Endodermal cell (in vitro differentiated cells): ENCODE results near the gene MPZL3. TPM values are rescaled to one million over a fixed set of nuclear protein-coding genes. Genes with fewer than 3 reads are reported as not detected.

Experiments
- DNase-seq: peaks from one replicate; pipeline ENCODE4 v3.0.0-alpha.2; 2017
- H3K27ac ChIP-seq: 2 replicates; pipeline ENCODE4 v1.5.1; 2013; ENCODE audit warnings: mild to moderate bottlenecking, low read depth, low read length, moderate library complexity
- H3K27me3 ChIP-seq: 2 replicates; pipeline ENCODE4 v1.6.1; 2013; ENCODE audit warnings: mild to moderate bottlenecking, low read length, moderate library complexity; ENCODE audit not compliant: insufficient read depth, control insufficient read depth, poor library complexity, severe bottlenecking
- H3K36me3 ChIP-seq: 2 replicates; pipeline ENCODE4 v1.7.0; 2013; ENCODE audit warnings: mild to moderate bottlenecking, low read length, moderate library complexity; ENCODE audit not compliant: control insufficient read depth, insufficient read depth
- H3K4me1 ChIP-seq: one replicate; pipeline ENCODE4 v1.7.0; 2013; ENCODE audit warnings: low read length; ENCODE audit not compliant: control insufficient read depth, insufficient read depth
- H3K4me3 ChIP-seq: 2 replicates; pipeline ENCODE4 v1.5.1; 2013; ENCODE audit warnings: mild to moderate bottlenecking, low read length, moderate library complexity
- H3K9ac ChIP-seq: 2 replicates; pipeline ENCODE4 v1.6.1; 2013; ENCODE audit warnings: mild to moderate bottlenecking, low read length, moderate library complexity; ENCODE audit not compliant: poor library complexity, severe bottlenecking; ENCODE audit errors: extremely low read depth
- H3K9me3 ChIP-seq: 2 replicates; pipeline ENCODE4 v1.6.1; 2013; ENCODE audit warnings: mild to moderate bottlenecking, low read length, moderate library complexity; ENCODE audit not compliant: control insufficient read depth
- H3K27ac Mint-ChIP-seq: 2 replicates; pipeline ENCODE4 v1.8.0; 2020; ENCODE audit warnings: mixed read lengths
- H3K27me3 Mint-ChIP-seq: 2 replicates; pipeline ENCODE4 v1.8.0; 2021; ENCODE audit warnings: mild to moderate bottlenecking, mixed read lengths; ENCODE audit not compliant: insufficient read depth
- H3K36me3 Mint-ChIP-seq: 2 replicates; pipeline ENCODE4 v1.8.0; 2020; ENCODE audit warnings: low read depth, mixed read lengths
- H3K4me1 Mint-ChIP-seq: 2 replicates; pipeline ENCODE4 v1.8.0; 2020; ENCODE audit warnings: mixed read lengths
- H3K4me3 Mint-ChIP-seq: 2 replicates; pipeline ENCODE4 v1.8.0; 2020; ENCODE audit warnings: mild to moderate bottlenecking, moderate library complexity, mixed read lengths
- H3K9me3 Mint-ChIP-seq: 2 replicates; pipeline ENCODE4 v1.8.0; 2020; ENCODE audit warnings: mild to moderate bottlenecking, mixed read lengths
- WGBS, 2 experiments: methylation state at CpG; one replicate each; pipeline versions ENCODE4 v1.1.5 to v1.1.7; 2013; ENCODE audit warnings: missing lambda C conversion rate in 2 of 2, mixed read lengths in 1 of 2; ENCODE audit not compliant: insufficient coverage in 1 of 2, insufficient read length in 1 of 2; 5-methylcytosine and 5-hydroxymethylcytosine counted together
- total RNA-seq, 2 donors: library from RNA; stranded (reverse); fragmentation: NEBNext Ultra II Directional in 1 of 2; extraction: Animal tissue kit (Norgen Biotek cat#: 25700) in 1 of 2; gene quantifications; 2 replicates in 1 of 2; 3 replicates in 1 of 2; pipeline ENCODE4 v1.2.1, GENCODE V29; 2021
- TF ChIP-seq, protein P1 (sequence below): fragments of 200-600 bp; sonication (generic); conservative IDR thresholded peaks from 2 replicates; pipeline ENCODE4 v1.5.0; 2021; ENCODE audit warnings: antibody characterized with exemption, mild to moderate bottlenecking

The MPZL3 gene
- total RNA-seq, 2 donors from 2014 or later: 4.1 to 5.7 TPM

DNA sequence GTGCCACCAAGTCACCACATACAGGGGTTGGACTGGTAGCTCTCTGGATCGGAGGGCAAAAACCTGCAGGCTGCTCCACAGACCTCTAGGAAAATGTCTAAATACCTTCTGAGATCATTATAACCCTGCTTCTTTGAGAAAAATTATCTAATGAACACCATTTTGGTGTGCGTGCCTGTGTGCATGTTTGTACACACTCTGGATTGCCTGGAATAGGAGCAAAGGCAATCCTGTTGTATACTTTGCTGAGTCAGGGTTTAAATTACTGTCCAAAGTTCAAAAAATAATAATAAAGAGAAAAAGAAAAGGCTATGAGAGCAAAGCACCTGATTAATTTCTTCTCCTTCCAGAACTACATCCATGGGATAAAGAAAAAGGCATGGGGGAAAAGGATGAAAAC, 38.4 kb downstream of the MPZL3 start:
- H3K4me1 Mint-ChIP-seq: peaks cover 40% of the 10 kb centered on the region
- no peaks in the 10 kb centered on the region for H3K36me3 Mint-ChIP-seq
- peaks cover 8% of the 10 kb centered on the region for H3K27me3 Mint-ChIP-seq
- Histone ChIP-seq H3K27ac (no peak overlapping the region), H3K36me3 (no peaks in the 10 kb centered on the region), H3K4me1 (peaks cover 5% of the 10 kb centered on the region), H3K9me3 (no peaks in the 10 kb centered on the region), H3K27me3 (no peaks in the 10 kb centered on the region), H3K4me3 (no peak overlapping the region), H3K9ac (no peak overlapping the region)
- no peak for DNase-seq
- H3K27ac Mint-ChIP-seq: no peak overlapping the region
- TF ChIP-seq, protein P1, sequence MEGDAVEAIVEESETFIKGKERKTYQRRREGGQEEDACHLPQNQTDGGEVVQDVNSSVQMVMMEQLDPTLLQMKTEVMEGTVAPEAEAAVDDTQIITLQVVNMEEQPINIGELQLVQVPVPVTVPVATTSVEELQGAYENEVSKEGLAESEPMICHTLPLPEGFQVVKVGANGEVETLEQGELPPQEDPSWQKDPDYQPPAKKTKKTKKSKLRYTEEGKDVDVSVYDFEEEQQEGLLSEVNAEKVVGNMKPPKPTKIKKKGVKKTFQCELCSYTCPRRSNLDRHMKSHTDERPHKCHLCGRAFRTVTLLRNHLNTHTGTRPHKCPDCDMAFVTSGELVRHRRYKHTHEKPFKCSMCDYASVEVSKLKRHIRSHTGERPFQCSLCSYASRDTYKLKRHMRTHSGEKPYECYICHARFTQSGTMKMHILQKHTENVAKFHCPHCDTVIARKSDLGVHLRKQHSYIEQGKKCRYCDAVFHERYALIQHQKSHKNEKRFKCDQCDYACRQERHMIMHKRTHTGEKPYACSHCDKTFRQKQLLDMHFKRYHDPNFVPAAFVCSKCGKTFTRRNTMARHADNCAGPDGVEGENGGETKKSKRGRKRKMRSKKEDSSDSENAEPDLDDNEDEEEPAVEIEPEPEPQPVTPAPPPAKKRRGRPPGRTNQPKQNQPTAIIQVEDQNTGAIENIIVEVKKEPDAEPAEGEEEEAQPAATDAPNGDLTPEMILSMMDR: no peak
- WGBS, 2 experiments: 91% methylated on average over 2 of the region's 2 CpGs; no CpG with 5 or more reads in 1 of the 2 experiments
- H3K4me3 Mint-ChIP-seq: no peak overlapping the region
- no peaks in the 10 kb centered on the region for H3K9me3 Mint-ChIP-seq

DNA sequence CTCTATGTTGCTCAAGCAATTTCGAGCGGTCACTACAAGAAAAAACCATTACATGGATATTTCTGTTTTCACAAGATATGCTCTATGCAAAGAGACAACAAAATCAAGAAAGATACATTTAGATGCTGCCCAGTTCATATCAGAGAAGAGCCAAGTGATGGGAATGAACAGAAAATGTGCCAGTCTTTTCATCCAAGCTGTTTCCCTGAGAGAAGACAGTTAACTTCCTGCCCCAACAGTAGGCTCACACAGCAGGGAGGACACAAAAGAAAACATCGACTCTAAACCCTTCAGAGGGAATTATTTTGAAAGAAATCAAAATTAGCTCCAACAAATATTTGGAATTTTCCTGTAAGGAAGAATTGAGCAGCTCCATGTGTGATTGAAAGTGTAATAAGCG, 39.0 kb downstream of the MPZL3 start:
- no peak overlapping the region for H3K4me3 Mint-ChIP-seq
- TF ChIP-seq, protein P1: no peak
- H3K27ac Mint-ChIP-seq: no peak overlapping the region

DNA sequence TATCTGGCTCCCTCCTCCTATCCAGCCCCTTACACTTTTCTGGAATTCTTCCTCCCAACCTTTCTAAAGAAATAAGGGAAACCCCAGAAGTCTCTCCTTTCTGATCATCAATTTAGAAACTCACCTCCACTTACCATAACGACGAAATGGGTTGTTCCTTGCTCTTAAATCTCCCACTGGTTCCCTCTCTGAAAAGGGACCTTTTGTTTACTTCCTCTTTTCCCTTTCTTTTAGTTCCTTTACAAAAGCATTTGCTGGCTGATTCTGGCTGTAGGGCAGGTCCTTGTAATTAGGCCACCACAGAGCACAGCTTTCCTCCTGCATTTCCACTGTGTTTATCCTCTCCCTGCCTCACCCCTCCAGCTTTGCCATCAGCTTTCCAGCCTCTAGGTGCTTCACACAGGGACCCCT, 39.4 kb downstream of the MPZL3 start:
- WGBS, 2 experiments: 52 to 67% methylated on average over 2 of the region's 2 CpGs
- H3K4me1 Mint-ChIP-seq: peaks cover 40% of the 10 kb centered on the region

More for the DNA sequence above, 39.0 kb downstream of the MPZL3 start:
- Mint-ChIP-seq H3K36me3 (no peaks in the 10 kb centered on the region), H3K9me3 (no peaks in the 10 kb centered on the region), H3K4me1 (peaks cover 40% of the 10 kb centered on the region), H3K27me3 (peaks cover 8% of the 10 kb centered on the region)
- H3K4me3 ChIP-seq: no peak overlapping the region
- no peaks in the 10 kb centered on the region for H3K36me3 ChIP-seq
- no peak overlapping the region for H3K9ac ChIP-seq
- H3K27ac ChIP-seq: no peak overlapping the region
- peaks cover 5% of the 10 kb centered on the region for H3K4me1 ChIP-seq
- WGBS, 2 experiments: 86 to 88% methylated on average over 2 to 4 of the region's 4 CpGs
- no peak for DNase-seq
- no peaks in the 10 kb centered on the region for H3K9me3 ChIP-seq
- no peaks in the 10 kb centered on the region for H3K27me3 ChIP-seq

More for the DNA sequence above, 39.4 kb downstream of the MPZL3 start:
- Histone ChIP-seq H3K27ac (no peak overlapping the region), H3K4me1 (peaks cover 5% of the 10 kb centered on the region), H3K36me3 (no peaks in the 10 kb centered on the region), H3K27me3 (no peaks in the 10 kb centered on the region), H3K9ac (no peak overlapping the region), H3K9me3 (no peaks in the 10 kb centered on the region), H3K4me3 (no peak overlapping the region)
- Mint-ChIP-seq H3K9me3 (no peaks in the 10 kb centered on the region), H3K36me3 (no peaks in the 10 kb centered on the region), H3K27ac (no peak overlapping the region), H3K4me3 (no peak overlapping the region), H3K27me3 (peaks cover 8% of the 10 kb centered on the region)
- no peak for DNase-seq
- TF ChIP-seq, protein P1: no peak
